GM19324 (cell line): Measurements from ENCODE around the gene VN1R5.
"Not testable (repeated sequence)": the region's sequence is repeated elsewhere in the genome, so short reads cannot be mapped to it uniquely, and the experiment has no call there.

Experiments used
- ATAC-seq: cut with Tn5 transposase; IDR thresholded peaks from one replicate; pipeline ENCODE4 v1.9.1; 2021; ENCODE audit warnings: mild to moderate bottlenecking, moderate library complexity; ENCODE audit not compliant: unreplicated experiment, low FRiP score

VN1R5 gene

DNA sequence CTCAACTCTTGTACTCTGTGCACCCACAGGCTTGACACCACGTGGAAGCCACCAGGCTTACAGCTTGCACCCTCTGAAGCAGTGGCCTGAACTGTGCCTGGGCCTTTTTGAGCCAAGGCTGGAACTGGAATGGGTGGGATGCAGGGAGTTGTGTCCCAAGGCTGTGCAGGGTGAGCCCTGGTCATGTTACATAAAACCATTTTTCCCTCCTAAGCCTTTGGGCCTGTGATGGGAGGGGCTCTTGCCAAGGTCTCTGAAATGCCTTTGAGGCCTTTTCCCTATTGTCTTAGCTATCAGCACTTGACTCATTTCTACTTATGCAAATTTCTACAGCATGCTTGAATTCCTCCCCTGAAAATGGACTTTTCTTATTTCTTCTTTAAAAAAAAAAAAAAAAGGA is 14.1 kb downstream of the VN1R5 start:
- no peak for ATAC-seq

DNA sequence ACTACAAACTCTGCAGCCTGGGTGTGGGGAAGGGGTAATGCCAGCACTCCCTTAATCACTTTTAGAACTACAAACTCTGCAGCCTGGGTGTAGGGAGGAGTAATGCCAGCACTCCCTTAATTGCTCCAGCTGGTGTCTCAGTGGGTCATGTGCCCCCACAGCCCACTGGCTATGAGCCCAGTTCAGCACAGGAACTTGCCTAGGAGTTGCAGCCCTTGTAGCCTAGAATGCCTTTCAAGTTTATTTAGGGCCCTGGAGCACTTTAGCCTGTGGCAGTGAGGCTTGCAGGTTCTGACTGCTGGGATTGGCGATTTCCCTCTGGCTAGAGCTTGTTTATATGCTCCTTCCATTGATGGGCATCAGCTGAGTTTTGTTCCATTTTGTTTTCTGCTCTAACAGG is 17.1 kb downstream of the VN1R5 start:
- no peak for ATAC-seq

DNA sequence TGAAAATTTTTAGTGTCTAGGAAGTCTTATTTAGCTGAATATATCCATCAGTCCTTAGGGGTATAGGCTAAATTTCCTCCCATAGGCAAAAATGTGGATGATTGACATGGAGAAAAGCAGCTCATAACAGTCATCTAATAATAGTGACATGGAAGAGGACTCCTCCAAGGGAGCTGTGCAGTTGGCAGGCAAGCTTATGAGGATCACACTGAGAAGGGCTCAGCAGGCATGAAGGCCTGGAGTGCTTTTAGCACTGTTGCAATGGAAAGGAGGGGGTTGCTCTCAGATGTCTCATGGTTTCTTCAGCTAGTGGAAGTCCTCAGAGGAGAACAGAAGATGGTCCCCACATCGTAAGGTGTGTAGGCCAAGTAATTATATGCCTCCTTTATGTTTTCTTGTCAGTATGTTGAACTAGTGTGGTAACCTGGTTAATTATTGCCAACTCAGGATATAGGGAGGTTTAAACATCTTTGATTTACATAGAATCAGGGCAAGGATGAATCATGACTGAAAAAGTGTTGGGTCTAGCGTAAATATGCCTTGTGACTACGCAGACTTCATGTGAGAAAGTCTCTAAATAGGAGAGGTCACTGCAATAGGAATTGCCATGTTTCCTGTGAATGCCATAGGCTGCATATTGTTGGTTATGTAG is 18.9 kb downstream of the VN1R5 start:
- ATAC-seq = no peak

DNA sequence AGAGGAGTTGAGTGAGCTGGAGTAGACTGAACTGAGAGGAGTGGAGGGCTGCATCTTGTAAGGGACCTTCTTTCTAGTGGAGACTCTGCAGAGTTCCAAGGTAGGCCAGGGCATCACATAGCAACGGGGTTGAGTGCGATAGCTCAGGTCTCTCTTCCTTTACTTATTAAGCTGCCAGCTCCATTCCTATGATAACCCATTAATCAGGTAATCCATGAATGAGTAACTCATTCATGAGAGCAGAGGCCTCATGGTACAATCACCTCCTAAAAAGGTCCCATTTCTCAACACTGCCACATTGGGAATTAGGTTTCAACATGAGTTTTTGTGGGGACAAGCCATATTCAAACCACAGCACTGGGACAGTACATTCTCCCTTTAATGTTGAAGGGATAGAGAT is 21.3 kb downstream of the VN1R5 start:
- ATAC-seq = no peak

DNA sequence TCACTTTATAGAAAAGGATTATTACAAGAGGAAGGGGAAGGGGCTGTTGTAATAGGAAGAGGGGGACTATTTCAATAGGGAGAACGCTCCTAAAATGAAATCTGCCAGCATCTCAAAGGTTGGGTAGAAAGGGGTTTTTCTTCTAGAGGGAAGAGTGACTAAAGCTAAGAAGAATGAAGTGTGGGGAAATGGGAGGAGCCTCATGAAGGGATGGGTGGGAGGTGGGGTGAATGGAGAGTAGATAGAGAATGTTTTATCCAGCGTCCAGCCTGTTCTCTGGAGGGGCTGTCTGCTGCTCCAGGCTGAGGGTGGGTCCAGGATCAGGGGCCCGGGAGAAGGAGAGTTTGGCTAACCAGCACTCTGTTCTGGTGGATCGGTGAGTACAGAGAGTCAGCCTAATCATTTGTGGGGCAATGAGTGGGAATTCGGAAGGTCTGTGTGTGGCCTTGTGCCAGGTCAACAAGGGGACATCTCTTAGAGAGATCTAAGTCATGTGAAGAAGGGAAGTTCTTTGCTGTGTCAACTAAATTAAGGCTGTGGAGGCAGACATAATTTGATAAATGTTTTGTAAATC is 25.2 kb downstream of the VN1R5 start:
- ATAC-seq = no peak

DNA sequence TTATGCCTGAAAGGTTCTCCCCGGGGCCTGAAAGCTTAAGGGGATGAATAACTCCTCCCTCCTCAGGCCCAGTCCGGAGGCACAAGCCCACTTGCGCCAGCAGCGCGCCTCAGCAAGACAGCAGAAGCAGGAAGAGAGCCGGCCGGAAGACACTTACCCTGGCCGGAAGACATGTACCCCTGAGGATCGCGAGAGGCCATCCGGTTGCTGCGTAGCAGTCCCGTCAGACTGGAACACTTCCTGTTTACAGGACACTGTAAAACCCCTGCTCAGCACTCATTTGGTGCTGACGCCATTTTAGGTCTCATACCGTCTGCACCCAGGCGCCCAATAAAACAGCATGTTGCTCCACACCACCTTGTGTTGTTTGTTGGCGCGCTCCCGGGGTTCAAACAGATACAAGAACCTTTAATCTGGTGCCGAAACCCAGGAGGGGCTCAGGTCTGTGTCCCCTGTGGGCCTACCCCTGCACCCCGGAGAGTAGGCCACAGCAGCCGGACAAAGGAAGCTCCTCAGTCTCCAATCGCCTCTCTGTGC is 30.3 kb downstream of the VN1R5 start:
- ATAC-seq = no peak

DNA sequence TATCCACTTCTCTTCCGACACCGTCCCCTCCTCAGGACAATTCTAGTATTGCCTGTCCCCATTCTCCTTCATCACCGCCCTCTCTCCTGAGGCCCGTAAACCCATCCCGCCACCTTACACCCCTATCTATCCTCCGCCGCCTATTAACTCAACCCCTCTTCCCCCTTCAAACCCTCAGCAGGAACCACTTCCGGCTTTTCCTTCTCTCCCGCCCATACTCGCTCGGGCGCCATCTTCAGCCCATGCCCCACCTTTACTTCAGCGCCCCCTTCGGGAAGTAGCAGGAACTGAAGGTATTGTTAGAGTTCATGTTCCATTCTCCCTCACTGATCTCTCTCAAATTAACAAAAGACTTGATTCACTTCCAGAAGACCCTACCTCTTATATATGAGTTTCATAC is 31.6 kb downstream of the VN1R5 start:
- no peak for ATAC-seq

DNA sequence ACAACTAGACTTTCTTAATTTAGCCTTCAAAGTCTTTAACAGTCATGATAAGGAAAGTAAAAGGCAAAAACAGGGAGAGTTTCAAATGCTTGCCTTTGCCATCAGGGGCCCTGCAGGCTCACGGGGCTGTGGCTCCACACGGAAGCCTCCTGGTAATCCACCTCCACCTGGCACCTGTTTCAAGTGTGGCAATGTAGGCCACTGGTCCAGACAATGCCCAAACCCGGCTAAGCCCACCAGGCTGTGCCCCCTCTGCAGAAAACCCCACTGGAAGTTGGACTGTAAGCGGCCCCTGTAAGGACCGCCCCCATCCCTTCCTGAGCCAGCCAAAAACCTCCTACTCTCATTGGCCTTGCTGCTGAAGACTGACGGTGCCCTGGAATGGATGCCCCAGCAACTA is 32.5 kb downstream of the VN1R5 start:
- no peak for ATAC-seq

DNA sequence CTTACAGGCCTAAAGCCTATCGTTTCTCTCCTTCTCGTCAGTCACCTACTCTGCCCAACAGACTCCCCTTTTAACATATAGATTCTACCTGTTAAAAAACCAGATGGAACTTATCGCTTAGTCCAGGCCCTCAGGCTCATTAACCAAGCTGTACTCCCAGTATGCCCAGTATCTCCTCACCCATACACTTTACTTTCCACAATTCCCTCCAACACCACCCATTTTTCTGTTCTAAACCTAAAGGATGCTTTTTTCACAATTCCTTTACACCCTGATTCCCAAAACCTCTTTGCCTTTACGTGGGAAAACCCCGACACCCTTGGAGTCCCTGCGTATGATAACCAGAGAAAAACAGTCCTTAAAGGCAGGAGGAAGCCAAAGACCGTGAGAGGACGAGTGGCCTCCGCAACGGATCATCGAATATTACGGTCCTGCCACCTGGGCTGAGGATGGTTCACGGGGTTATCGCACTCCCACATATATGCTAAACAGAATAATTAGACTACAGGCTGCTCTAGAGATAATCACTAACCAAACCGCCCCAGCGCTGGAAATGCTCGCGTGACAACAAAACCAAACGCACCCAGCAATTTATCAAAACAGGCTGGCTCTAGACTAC is 33.5 kb downstream of the VN1R5 start:
- ATAC-seq = not testable (repeated sequence)

DNA sequence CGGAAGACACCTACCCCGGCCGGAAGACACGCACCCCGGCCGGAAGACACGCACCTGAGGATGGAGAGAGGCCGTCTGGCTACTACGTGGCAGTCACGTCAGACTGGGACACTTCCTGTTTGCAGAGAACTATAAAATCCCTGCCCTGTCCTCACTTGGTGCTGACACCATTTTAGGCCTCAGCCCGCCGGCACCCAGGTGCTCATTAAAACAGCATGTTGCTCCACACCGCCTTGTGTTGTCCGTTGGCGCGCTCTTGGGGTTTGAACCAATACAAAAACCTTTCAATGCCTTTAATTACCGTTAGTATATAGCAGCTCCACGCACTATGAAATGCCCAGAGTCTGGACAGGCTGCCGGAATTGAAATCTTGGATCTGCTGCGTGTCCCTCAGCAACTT is 34.7 kb downstream of the VN1R5 start:
- ATAC-seq = no peak

DNA sequence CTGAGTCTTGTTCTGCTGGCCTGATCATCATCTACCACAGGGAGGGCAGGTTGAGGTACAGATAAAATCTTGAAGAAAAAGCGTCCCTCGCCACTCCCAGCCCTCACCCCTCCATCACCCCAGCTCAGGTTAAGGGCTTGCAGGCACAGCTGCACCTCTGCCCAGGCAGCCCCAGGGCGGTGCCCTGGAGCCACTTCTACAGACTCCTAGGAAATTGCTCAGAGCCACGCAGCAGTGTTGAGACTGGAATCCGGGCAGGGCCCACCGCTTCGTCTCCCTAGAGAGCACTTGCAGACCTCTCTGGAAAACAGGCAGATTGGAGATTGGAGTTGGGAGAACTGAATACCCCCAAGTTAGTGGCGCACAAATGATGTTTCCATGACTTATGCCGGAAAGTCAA is 35.3 kb downstream of the VN1R5 start:
- no peak for ATAC-seq

DNA sequence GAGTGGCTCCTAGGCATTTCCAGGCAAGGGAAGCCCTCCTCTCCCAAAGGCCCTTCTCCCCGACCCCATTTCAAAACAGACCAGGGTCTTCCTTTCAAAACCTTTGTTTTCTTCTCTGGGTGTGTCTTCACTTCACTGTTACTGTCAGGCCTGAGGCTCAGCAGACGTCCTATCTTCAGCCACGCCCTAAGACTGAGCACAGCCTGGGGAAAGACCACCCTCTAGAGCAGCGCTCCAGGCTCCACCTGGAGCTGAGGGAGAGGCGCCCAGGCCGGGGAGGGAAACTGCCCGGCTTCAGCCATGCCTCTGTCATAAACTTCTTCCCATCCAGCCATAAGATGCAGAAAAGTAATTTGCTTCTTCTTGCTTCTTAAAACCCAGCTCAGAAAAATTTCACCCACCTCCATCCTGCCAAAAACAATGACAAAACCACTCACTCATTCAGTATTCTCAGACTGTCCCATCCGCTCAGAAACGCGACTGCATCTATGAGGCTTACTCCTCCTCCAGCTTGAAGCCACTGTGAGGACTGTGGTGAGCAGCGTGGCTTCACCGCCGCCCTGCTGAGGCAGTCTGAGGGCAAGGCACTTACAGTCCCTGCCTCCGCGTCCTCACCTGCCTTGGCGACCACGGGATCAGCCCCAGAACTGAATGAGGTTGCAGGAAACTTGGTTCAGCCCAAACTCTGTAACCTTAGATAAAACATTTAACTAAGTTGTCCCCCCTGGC is 36.1 kb downstream of the VN1R5 start:
- no peak for ATAC-seq

DNA sequence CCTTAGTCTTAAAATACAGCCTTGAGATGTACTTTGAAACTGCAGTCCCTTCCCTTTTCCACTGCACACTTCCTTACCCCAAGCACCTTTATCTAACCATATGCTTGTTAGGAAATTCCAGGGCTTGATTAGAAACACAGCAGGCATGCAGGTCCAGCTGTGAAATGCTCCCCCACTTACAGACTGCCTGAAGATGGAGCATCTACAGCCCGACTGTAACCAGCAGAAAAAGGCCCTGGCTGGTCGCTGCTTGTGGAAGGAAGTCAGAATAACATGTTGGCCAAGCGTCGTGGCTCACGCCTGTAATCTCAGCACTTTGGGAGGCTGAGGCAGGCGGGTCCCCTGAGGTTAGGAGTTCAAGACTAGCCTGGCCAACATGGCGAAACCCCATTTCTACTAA is 37.2 kb downstream of the VN1R5 start:
- ATAC-seq = no peak

DNA sequence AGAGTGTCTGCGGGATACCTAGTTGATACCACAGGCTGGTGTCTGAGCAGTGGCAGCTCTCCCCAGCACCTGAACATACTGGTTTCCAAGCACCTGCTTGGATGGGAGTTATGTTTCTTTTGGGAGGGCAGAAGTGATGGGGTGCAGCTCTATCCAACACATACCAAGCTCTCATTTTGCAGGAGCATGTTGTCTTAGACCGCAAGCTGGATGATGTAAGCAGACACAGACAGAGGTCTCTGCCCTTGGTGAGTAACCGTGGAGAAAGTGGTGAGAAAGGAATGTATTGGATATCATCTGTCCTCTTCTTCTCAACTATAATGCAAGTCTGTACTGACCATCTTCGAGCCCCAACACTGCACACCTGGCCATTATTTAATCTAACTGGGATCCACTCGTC is 38.4 kb downstream of the VN1R5 start:
- no peak for ATAC-seq

DNA sequence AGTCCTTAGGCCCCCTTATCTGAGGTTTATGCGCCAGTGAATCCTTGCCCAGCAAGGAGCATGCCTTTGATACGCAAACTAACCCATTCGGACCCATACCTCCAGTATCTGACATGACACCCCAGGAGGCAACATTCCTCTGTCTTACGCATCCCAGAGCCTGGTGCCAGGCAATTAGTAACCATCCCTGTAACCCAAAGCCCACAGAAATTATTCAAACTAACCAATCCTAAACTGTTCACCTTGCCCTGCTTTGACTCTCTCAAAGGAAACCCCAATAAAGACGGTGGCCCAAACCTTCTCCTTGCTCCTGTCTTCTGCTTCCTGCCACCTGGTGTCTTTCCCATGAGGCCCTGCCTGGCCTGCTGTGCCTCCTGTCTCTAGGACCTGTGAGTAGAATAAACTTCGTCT is 39.4 kb downstream of the VN1R5 start:
- no peak for ATAC-seq

DNA sequence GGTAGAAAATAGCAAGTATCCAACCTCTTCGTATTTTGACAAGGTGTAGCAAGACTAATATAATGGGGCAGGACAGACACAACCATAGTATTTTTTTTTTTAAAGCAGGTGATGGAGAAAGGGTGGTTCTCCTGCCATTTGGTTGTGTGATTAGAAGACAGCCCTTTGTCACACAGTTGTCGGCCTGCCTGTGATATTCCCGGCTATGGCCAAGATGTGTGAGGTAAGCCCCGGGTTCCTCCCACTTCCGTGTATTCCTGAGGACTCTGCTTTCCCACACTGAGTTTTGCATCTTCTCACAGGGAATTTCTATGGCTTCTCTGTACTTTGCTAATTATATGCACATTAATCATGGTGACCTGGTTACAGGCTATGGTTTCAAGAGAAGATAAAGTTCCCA is 39.9 kb downstream of the VN1R5 start:
- no peak for ATAC-seq

DNA sequence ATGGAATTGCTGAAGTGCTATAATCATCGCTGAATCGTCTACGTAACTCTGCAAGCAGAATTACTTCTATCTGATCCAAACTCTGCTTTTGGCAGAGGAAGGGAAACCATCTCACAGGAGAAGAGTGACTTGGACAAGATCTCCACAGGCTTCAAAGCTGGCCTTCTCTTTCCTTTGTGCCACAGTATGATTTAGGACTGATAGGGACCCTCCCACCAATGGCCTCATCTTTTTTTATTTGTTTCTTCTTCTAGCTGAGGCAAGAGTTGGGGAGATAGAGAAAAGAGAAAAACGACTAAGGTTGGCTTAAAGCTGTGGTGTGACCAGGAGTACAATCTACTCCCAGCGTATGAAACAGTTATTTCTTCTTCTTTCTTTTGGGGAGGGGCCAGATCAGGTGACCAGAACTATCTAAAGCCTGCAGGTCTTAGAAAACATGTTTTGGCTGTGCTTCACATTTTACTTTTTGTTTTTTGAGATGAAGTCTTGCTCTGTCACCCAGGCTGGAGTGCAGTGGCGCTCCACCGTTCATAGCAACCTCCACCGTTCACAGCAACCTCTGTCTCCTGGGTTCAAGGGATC is 40.8 kb downstream of the VN1R5 start:
- ATAC-seq = no peak

DNA sequence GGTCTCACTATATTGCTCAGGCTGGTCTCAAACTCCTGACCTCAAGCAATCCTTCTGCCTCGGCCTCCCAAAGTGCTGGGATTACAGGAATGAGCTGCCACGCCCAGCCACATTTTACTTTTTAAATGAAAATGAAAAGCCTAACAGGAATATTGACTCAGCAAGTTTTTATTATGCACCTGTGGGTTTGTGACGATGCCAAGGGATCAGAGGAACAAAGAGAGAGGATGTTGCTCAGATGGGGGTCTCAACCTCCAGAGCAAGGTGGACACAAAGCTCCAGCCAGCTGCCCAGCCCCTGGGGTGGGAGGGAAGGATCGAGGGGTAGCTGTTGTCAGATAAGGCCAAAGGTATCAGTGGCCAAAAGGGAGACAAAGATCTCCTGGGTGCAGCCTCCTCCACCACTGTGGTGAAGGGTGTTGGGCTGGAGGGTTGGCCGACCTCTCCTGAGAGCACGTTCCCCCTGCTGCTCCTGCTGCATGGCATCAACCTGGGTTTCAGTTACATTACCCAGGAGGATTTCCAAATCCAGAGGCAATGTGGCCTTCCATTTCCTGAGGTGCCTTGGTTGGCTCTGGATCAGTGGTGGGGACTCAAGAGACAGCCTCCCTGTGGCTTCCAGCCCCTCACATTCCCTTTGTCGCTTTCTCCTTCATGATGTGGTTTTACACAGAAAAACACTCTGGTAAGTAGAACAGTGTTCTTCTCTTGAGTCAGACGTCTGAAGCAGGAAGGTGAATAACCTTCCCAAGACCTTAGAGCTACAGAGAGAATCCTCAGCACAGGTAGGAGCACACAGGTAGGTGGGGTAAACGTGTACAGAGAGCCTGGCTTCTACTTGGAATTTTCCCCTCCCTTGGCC is 41.6 kb downstream of the VN1R5 start:
- no peak for ATAC-seq

DNA sequence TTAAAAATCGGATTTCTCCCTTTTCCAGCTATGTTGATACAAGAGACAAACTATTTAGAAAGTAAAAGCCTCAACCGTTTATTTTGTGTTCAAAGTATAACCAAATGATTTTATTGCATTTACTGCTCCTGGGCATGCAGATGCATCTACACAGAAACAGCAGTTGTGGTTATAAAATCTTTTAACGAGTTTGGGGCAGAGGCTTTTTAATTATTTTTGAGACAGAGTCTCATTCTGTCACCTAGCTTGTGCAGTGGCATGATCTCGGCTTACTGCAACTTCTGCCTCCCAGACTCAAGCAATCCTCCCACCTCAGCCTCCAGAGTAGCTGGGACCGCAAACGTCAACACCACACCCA is 42.2 kb downstream of the VN1R5 start:
- no peak for ATAC-seq

DNA sequence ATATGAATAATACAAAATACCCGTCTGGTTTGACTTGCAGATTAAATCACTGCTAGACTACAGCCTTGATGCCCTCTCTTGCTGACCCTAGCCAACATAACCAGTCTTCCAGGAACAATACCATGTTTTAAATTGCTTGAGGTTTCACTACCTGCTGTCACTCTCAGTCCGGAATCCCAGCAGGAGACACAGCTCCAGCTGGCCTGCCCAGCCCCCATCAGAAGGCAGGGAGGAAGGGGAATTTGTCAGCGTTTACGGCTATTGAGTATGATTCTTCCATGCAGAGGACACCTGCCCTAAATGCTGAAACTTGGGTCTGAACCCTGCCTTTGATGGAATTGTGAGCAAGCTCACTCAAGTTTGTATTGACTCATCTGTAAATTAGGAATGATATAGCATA is 42.8 kb downstream of the VN1R5 start:
- no peak for ATAC-seq
